Upper lobe of left lung (tissue), 6 donors: Measurements from ENCODE around the gene DNAJC30. TPM values are rescaled to one million over a fixed set of nuclear protein-coding genes. Genes with fewer than 3 reads are reported as not detected.

Experiments used
- ATAC-seq, 2 donors: fragments of 200-7000 bp; cut with Tn5 transposase; one replicate each; pipeline ENCODE4 v1.9.1; 2022; ENCODE audit warnings: mild to moderate bottlenecking in 2 of 2, moderate library complexity in 2 of 2; ENCODE audit not compliant: low FRiP score in 2 of 2
- DNase-seq, 2 donors: peaks; one replicate each; pipeline ENCODE4 v3.0.0-alpha.2; 2019 to 2020
- H3K27ac ChIP-seq, 4 donors: fragments of 200-600 bp; sonication (generic); one replicate each; pipeline ENCODE4 v1.5.1; 2016 to 2019
- H3K27me3 ChIP-seq, 4 donors: fragments of 200-600 bp; sonication (generic); one replicate each; pipeline ENCODE4 v1.5.1; 2017 to 2019
- H3K36me3 ChIP-seq, 4 donors: fragments of 200-600 bp; sonication (generic); one replicate each; pipeline ENCODE4 v1.5.1; 2016 to 2019
- H3K4me1 ChIP-seq, 4 donors: fragments of 200-600 bp; sonication (generic); one replicate each; pipeline ENCODE4 v1.5.1; 2018 to 2019
- H3K4me3 ChIP-seq, 4 donors: fragments of 200-600 bp; sonication (generic); one replicate each; pipeline ENCODE4 v1.5.1; 2017 to 2019; ENCODE audit warnings: mild to moderate bottlenecking in 2 of 4, moderate library complexity in 1 of 4
- H3K9me3 ChIP-seq, 4 donors: fragments of 200-600 bp; sonication (generic); one replicate each; pipeline ENCODE4 v1.5.1; 2018 to 2019
- CTCF ChIP-seq, 6 experiments: fragments of 450-650 bp in 4 of 6; fragments of 200-600 bp in 2 of 6; sonication (generic) in 2 of 6; IDR thresholded peaks; one replicate each; pipeline ENCODE4 v1.5.1; 2016 to 2019; ENCODE audit warnings: antibody characterized with exemption in 6 of 6
- EP300 ChIP-seq, 4 donors: sonication (generic); formaldehyde crosslinking; IDR thresholded peaks; one replicate each; pipeline ENCODE4 v1.5.1; 2017; ENCODE audit warnings: antibody characterized with exemption in 4 of 4, control low read depth in 2 of 4
- POLR2A ChIP-seq, 4 donors: fragments of 450-650 bp; IDR thresholded peaks; one replicate each; pipeline ENCODE4 v1.5.1; 2016 to 2017; ENCODE audit warnings: antibody characterized with exemption in 4 of 4, mild to moderate bottlenecking in 2 of 4
- POLR2AphosphoS5 ChIP-seq, 2 donors: sonication (generic); formaldehyde crosslinking; IDR thresholded peaks; one replicate each; pipeline ENCODE4 v1.5.1; 2017; ENCODE audit warnings: antibody characterized with exemption in 2 of 2
- WGBS, 2 donors: methylation state at CpG; one replicate each; pipeline ENCODE4 v1.1.5; 2017 to 2018; 5-methylcytosine and 5-hydroxymethylcytosine counted together
- total RNA-seq, 6 donors: library from RNA; depleted of rRNA in 4 of 6; stranded (reverse); fragments of >200 nt in 4 of 6; gene quantifications; one replicate each; pipeline versions ENCODE4 v1.1.0 to v1.2.1, GENCODE V29; 2016 to 2021
- donor health status: DM: no; HTN: no; CAD: no; lungs with moderate emphysema.
- donor health status: DM: no; HTN: yes; CAD: no; lungs with severe emphysema.

DNAJC30 gene
- total RNA-seq, 6 donors from 2014 or later = 6.9 to 13.1 (median 10.3) TPM

GRCh38 chr7:73707045-73707631 is 23.9 kb upstream of the DNAJC30 start:
- Histone ChIP-seq H3K4me1 (peaks cover 0 to 23% (median 15%) of the 10 kb centered on the region in 4 donors), H3K9me3 (no peaks in the 10 kb centered on the region), H3K4me3 (no peak overlapping the region), H3K27me3 (no peaks in the 10 kb centered on the region), H3K27ac (no peak overlapping the region), H3K36me3 (peaks cover 0 to 7% (median 0%) of the 10 kb centered on the region in 4 donors)
- WGBS, 2 donors = 75 to 77% methylated on average over 13 of the region's 15 CpGs
- no peak for TF ChIP-seq POLR2A (IDR thresholded peaks at IDR 0.05)
- no peak for TF ChIP-seq CTCF (IDR thresholded peaks at IDR 0.05)
- no peak for TF ChIP-seq POLR2AphosphoS5 (IDR thresholded peaks at IDR 0.05)
- no peak for TF ChIP-seq EP300 (IDR thresholded peaks at IDR 0.05)
- peak in 1 of 2 donors; percentile 34 for ATAC-seq
- DNase-seq = peak; percentile 42 to 88

- Histone ChIP-seq H3K4me3 (no peak overlapping the region), H3K27ac (no peak overlapping the region), H3K4me1 (peaks cover 0 to 23% (median 15%) of the 10 kb centered on the region in 4 donors), H3K27me3 (no peaks in the 10 kb centered on the region), H3K36me3 (peaks cover 0 to 7% (median 0%) of the 10 kb centered on the region in 4 donors), H3K9me3 (no peaks in the 10 kb centered on the region)
- ATAC-seq (no peak), DNase-seq (no peak)
- WGBS, 2 donors = 72 to 81% methylated on average over 20 to 21 of the region's 25 CpGs
- no peak for TF ChIP-seq POLR2A (IDR thresholded peaks at IDR 0.05)
- TF ChIP-seq POLR2AphosphoS5 (IDR thresholded peaks at IDR 0.05) = no peak
- no peak for TF ChIP-seq EP300 (IDR thresholded peaks at IDR 0.05)
- no peak for TF ChIP-seq CTCF (IDR thresholded peaks at IDR 0.05)
These were observed 23.1 kb upstream of the DNAJC30 start for GRCh38 chr7:73706126-73707044.

- no peak overlapping the region for H3K4me3 ChIP-seq
- ATAC-seq (no peak), DNase-seq (no peak)
- 89 to 92% methylated on average over 8 to 10 of the region's 10 CpGs for WGBS, 2 donors
- H3K27ac ChIP-seq = no peak overlapping the region
- no peaks in the 10 kb centered on the region for H3K27me3 ChIP-seq
- peaks cover 0 to 23% (median 15%) of the 10 kb centered on the region in 4 donors for H3K4me1 ChIP-seq
- no peaks in the 10 kb centered on the region for H3K9me3 ChIP-seq
- peaks cover 0 to 7% (median 3%) of the 10 kb centered on the region in 4 donors for H3K36me3 ChIP-seq
- TF ChIP-seq POLR2A (IDR thresholded peaks at IDR 0.05) (no peak), EP300 (IDR thresholded peaks at IDR 0.05) (no peak), CTCF (IDR thresholded peaks at IDR 0.05) (no peak), POLR2AphosphoS5 (IDR thresholded peaks at IDR 0.05) (no peak)
These were observed 22.3 kb upstream of the DNAJC30 start for GRCh38 chr7:73705551-73705920.

GRCh38 chr7:73704640-73705550 is 21.6 kb upstream of the DNAJC30 start:
- no peaks in the 10 kb centered on the region for H3K27me3 ChIP-seq
- DNase-seq (peak in 1 of 2 donors; percentile 79), ATAC-seq (peak in 1 of 2 donors; percentile 58)
- no peak overlapping the region for H3K4me3 ChIP-seq
- peak overlapping the region in 1 of 4 donors; percentile 26 for H3K27ac ChIP-seq
- WGBS, 2 donors = 73 to 74% methylated on average over 16 to 18 of the region's 23 CpGs
- H3K9me3 ChIP-seq = no peaks in the 10 kb centered on the region
- H3K36me3 ChIP-seq = peaks cover 0 to 11% (median 4%) of the 10 kb centered on the region in 4 donors
- TF ChIP-seq CTCF (IDR thresholded peaks at IDR 0.05) = no peak
- no peak for TF ChIP-seq EP300 (IDR thresholded peaks at IDR 0.05)
- TF ChIP-seq POLR2A (IDR thresholded peaks at IDR 0.05) = no peak
- TF ChIP-seq POLR2AphosphoS5 (IDR thresholded peaks at IDR 0.05) = no peak
- H3K4me1 ChIP-seq = peaks cover 0 to 23% (median 15%) of the 10 kb centered on the region in 4 donors
